ENCODE measurements around the gene POU2F3. TPM values are rescaled to one million over a fixed set of nuclear protein-coding genes. Genes with fewer than 3 reads are reported as not detected.

Gene POU2F3
- total RNA-seq, 1 experiment from 2014 or later: not detected

- in situ Hi-C loops (cut with HindIII; ENCODE audit: low pct_unique_long_range_greater_than_20kb, low sequenced_read_pairs): no loop called here
- H3K4me3 ChIP-seq (ENCODE audit: low read depth in 2 of 2, low read length in 2 of 2): no peak overlapping the region
- no TSS peak for BruUV-seq (replicated peaks)
- ChIA-PET CTCF (no interaction called here), POLR2A (interaction anchor here (0.7 kb wide), 1 partner anchor 386 kb away, joined by 4 read pairs; no protein-coding TSS in a partner anchor)
- TF ChIP-seq SIN3A (IDR thresholded peaks at IDR 0.05; ENCODE audit: borderline replicate concordance, insufficient read depth, low read depth, low read length) (no peak), REST (IDR thresholded peaks at IDR 0.05; ENCODE audit: insufficient read depth in 1 of 2, low read depth in 2 of 2, low read length in 1 of 2) (no peak), TCF7L2 (IDR thresholded peaks at IDR 0.05; ENCODE audit: low read depth, low read length) (no peak)
- no peak for DNase-seq (ENCODE audit: low read depth, low spot score)
- peaks cover 62% of the 10 kb centered on the region for H3K4me1 ChIP-seq (ENCODE audit: control insufficient read depth, insufficient read depth, low read length)
- peaks cover 17% of the 10 kb centered on the region for H3K36me3 ChIP-seq (ENCODE audit: control insufficient read depth, insufficient read depth, low read length)
- intact Hi-C loops (cut with micrococcal nuclease; ENCODE audit: unreplicated experiment): no loop called here
- ATAC-seq: no peak
- H3K9me3 ChIP-seq (ENCODE audit: control insufficient read depth, insufficient read depth, low read depth, low read length): no peaks in the 10 kb centered on the region
- peak overlapping the region; percentile 98 for H3K27ac ChIP-seq (ENCODE audit: low read length)
- no peaks in the 10 kb centered on the region for H3K27me3 ChIP-seq (ENCODE audit: control insufficient read depth, insufficient read depth, low read length)
Measured at GRCh38 chr11:120333801-120334200, 93.9 kb downstream of the POU2F3 start.

GRCh38 chr11:120334332-120334731, 94.4 kb downstream of the POU2F3 start:
- intact Hi-C loops (cut with micrococcal nuclease; ENCODE audit: unreplicated experiment) (no loop called here), in situ Hi-C loops (cut with HindIII; ENCODE audit: low pct_unique_long_range_greater_than_20kb, low sequenced_read_pairs) (no loop called here)
- ChIA-PET CTCF (no interaction called here), POLR2A (interaction anchor here (0.5 to 0.7 kb wide), 2 partner anchors 98 to 386 kb away, joined by 3 to 4 read pairs; no protein-coding TSS in a partner anchor)
- TF ChIP-seq CTCF (IDR thresholded peaks at IDR 0.05) (no peak), POLR2AphosphoS5 (IDR thresholded peaks at IDR 0.05; ENCODE audit: low read depth, low read length) (no peak), SIN3A (IDR thresholded peaks at IDR 0.05; ENCODE audit: borderline replicate concordance, insufficient read depth, low read depth, low read length) (no peak), TCF7L2 (IDR thresholded peaks at IDR 0.05; ENCODE audit: low read depth, low read length) (no peak), REST (IDR thresholded peaks at IDR 0.05; ENCODE audit: insufficient read depth in 1 of 2, low read depth in 2 of 2, low read length in 1 of 2) (no peak)
- Histone ChIP-seq H3K36me3 (ENCODE audit: control insufficient read depth, insufficient read depth, low read length) (peaks cover 16% of the 10 kb centered on the region), H3K4me1 (ENCODE audit: control insufficient read depth, insufficient read depth, low read length) (peaks cover 58% of the 10 kb centered on the region), H3K27ac (ENCODE audit: low read length) (peak overlapping the region; percentile 98), H3K4me3 (ENCODE audit: low read depth in 2 of 2, low read length in 2 of 2) (no peak overlapping the region), H3K9me3 (ENCODE audit: control insufficient read depth, insufficient read depth, low read depth, low read length) (no peaks in the 10 kb centered on the region), H3K27me3 (ENCODE audit: control insufficient read depth, insufficient read depth, low read length) (no peaks in the 10 kb centered on the region)
- BruUV-seq (replicated peaks): no TSS peak
- DNase-seq (ENCODE audit: low read depth, low spot score): no peak
- ATAC-seq: no peak
